NCI-H1436 (cell line): ENCODE results near the gene SHISA5.
A peak's percentile ranks its signal among the peaks of the same experiment; 100 is the strongest.

ENCODE experiments used
- DNase-seq: peaks from one replicate; lab custom pipeline; 2025; lab: John Stamatoyannopoulos, UW

SHISA5 gene

DNA sequence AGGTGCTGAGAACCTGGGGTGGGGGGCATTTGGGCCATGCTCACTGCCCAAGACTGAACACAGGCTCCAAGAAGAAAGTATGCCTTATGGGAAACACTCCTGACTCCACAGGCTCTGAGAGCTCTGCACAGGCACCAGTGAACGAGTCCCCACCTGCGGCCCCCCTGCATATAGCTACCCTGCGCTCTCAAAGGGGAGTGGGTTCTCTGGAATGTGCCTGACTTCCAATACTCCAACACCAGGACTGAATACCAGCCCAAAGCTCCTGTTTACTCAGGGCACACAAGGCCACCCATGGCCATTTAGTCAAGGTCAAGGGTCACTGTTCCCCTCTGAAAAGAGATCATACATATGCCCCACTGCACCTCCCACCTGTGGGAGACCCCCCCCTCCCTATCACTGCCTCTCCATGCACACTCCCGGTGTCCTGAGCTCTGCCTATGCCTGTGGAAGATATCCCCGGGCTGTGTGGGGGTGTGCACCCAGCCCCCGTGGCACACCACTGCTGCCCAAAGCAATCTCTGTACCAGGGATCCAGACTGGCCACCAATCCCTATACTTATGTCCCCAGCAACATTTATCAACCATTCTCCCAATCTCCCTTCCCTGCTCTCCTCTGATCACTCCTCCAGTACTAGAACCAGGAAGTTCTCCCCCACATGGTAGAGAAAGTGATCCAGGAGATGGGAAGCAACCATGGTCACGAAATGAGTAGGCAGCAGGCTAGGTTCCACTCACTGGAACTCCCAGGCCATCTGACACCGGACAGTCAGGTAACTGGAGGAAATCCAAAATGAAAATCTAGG, 72.5 kb downstream of the SHISA5 start:
- no peak for DNase-seq

GRCh38 chr3:48430708-48431101, 73.3 kb downstream of the SHISA5 start:
- DNase-seq, result no peak

DNA sequence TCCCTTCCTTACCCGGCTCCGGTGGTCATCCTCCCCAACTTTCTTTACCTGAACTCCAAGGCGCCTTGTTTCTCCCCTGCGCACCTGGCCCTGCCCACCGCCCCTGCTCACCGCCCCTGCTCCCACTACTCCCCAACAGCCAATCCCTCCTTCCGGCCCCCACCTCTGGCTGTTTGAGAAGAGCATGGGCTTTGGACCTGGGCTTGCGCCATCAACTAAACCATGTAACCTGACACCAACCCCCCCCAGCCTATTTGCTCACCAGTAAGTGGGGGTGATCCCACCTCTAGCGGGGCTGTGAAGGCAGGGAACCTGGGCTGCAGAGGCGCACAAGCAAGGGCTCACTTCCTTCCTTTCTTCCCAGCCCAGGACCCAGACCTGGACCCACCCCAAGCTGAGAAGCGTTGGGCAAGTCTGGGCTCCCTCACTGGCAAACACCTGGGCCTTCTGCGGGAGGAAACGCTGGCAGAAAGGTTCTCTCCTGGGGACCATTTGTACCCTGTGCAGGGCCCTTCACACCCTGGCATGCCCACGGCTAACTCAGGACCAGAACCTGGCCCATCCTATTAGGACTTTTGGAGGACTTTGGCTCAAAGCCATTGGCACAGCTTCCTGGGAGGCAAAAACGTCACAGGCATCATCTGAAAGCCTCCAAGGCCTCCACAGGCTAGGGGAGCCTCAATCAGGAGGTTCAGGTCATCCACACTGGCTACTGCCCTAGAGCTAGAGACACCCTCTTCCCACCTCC, 73.8 kb downstream of the SHISA5 start, which contains the start of gene PLXNB1:
Gene PLXNB1 (minus strand): TSS at position 127 of the 748 bp plus-strand sequence. CDS start 5,475 bp downstream, outside the sequence.
- peak; percentile 64 for DNase-seq

GRCh38 chr3:48429317-48429959, 74.5 kb downstream of the SHISA5 start:
- peak; percentile 34 for DNase-seq

- DNase-seq, result no peak
Measured at GRCh38 chr3:48428572-48429316, 75.2 kb downstream of the SHISA5 start.

GRCh38 chr3:48428088-48428571, 75.8 kb downstream of the SHISA5 start:
- no peak for DNase-seq

- no peak for DNase-seq
Measured at GRCh38 chr3:48427630-48427962, 76.4 kb downstream of the SHISA5 start.

DNA sequence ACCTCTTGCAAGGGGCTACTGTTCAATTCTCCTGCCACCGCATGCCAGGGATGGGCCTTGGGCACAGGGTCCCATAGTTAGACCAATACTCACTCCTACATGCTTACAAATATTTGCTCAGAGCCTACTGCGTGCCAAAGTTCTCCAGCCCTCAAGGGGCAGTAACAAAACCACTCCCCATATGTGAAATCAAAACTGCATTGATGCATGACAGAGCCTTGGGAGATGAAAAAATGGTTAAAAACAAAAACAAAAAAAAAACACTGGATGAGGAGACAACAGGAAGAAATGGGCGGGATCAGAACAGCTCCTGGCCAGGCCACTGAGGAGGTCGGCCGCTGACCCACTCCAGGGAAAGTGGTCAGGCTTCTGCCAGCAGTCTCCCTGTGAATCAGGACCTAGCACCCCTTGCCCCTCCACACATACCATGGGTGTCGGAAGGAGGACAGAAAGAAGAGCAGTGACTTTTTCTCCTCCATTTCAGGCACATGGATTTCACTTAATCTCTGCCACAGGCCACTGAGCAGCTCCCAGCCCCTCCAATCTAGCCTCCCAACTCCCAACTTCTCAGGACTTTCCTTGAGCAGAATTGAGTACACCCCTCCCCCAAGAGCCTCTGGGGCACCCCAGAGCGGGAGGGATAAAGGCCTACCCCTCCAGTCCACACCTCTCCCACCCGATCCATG, 76.9 kb downstream of the SHISA5 start:
- no peak for DNase-seq

- no peak for DNase-seq
Measured at GRCh38 chr3:48426401-48426909, 77.5 kb downstream of the SHISA5 start.

DNA sequence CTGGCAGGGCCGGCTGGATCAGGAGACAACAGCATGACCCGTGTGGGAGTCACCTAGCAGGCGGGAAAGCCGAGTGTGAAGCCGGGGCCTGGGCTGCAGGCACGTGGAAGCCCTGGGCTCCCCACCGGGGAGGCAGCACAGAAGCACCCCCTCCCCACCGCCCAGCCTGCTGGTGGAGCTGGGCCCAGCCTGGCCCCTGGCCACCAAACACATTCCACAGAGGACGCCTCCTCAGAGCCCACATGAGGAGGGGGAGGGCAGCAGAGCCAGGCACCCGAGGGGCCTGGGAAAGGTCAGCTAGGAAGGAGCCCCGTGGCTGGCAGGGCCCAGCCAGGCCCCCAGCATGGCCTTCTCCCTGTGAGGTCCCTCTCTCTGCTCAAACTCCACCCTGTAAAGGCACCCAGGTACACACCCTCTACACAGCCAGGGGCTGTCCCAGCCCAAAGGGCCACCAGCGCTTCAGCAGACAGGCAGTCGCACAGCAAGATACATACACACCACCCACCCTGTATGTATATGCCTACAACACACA, 78.6 kb downstream of the SHISA5 start:
- no peak for DNase-seq

- no peak for DNase-seq
Measured at GRCh38 chr3:48423883-48424695, 79.9 kb downstream of the SHISA5 start.

- no peak for DNase-seq
Measured at GRCh38 chr3:48423241-48423882, 80.6 kb downstream of the SHISA5 start.

- no peak for DNase-seq
Measured at GRCh38 chr3:48422681-48423080, 81.3 kb downstream of the SHISA5 start.

- DNase-seq, result no peak
Measured at GRCh38 chr3:48422272-48422671, 81.7 kb downstream of the SHISA5 start.

DNA sequence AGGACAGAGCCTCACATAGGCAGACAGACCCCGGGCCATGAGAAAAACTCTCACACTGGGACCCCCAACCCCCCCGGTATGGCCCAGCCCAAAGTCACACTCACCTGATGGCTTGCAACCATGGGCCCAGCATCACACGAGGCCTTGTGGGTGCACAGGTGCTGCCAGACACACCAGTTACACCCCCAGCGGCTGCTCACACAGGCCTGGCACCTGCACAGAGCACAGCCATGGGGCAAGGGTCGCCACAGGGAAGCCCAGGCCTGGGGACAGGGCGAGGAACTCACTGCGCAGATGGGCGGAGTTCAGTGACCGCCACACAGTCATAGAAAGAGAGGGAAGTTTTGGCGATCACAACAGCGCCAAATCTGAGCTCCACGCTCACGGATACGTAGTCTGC, 83.4 kb downstream of the SHISA5 start:
- DNase-seq, result no peak

DNA sequence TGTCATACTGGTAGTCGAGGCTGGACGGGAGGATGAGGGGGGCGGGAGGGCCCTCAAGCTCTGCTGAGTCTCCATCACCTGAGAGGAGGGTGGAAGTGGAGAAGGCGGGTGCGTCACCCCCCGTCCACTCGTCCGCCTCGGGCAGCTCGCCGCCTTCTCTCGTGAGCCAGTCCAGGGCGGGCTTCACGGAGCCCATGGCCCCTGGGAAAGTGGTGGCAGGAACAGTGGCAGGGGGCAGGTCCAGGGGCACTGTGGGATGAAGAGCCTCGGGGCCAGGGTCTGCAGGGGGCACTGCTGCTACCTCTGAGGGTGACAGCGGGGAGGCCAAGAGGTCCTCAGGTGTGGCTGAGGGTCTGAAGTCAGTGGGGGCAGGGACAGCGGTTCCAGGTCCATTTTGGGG, 84.4 kb downstream of the SHISA5 start:
- DNase-seq, result no peak

DNA sequence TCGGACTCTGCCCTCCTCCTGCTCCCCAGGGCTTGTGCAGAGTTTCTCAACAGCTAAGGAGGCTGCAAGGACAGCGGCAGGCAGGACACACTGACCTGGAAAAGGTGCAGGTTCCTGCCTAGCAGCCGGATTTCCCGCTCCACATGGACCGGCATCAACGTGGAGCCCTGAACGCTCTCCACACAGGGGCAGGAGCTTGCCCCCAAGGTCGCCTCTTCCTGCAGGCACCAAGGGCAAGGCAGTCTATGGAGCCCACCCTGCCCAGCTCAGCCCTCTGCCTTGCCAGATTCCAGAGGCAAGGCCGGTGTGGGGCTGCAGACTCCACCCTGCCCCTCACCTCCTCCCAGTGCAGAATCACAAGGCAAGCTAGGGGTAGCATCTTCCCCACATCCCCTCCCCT, 84.8 kb downstream of the SHISA5 start:
- DNase-seq, result no peak

GRCh38 chr3:48418651-48419050, 85.3 kb downstream of the SHISA5 start:
- no peak for DNase-seq

DNA sequence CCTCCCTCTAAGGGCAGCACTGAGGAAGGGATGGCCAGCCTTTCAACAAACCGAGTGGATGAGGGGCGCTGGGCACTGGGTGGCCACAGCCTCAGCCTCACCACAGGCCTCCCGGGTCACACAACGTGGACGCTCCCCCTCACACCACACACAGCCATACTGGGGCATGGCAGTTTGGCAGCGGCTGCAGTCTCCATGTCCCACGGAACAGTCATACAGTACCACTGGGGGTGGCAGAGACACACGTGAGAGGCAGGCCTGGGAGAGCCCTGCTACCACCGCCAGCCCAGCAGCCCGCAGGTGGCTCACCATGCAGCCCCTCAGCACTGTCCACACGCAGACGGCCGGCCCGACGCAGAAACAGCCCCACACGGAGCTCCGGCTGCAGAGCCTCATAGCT, 85.8 kb downstream of the SHISA5 start:
- DNase-seq, result no peak
